Superior temporal gyrus (tissue), 1 donor: ENCODE results near the gene RAB3C.
"Not testable (repeated sequence)": the region's sequence is repeated elsewhere in the genome, so short reads cannot be mapped to it uniquely, and the experiment has no call there.

Experiments used
- DNase-seq: peaks from one replicate; pipeline ENCODE4 v3.0.0-alpha.2; 2016; ENCODE audit errors: extremely low spot score

The RAB3C gene

DNA sequence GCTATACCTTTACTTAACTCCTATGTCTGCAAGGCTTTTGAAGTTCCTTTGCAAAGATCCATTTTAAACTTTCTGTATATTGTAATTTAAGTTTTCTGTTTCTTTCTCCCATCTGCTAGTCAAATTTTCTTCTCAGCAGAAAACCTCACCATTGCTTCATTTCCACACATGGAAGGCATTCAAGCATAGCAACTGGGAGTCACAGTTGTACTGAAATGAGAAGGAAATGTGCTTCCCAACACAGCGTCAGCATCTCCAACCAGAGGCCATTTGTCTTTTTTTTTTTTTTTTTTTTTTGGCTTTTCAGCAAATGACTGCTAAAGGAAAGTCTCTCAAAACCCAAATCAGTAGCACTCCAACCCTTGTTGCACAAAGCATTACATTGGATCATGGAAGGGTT, 92.5 kb downstream of the RAB3C start:
- DNase-seq, result no peak

DNA sequence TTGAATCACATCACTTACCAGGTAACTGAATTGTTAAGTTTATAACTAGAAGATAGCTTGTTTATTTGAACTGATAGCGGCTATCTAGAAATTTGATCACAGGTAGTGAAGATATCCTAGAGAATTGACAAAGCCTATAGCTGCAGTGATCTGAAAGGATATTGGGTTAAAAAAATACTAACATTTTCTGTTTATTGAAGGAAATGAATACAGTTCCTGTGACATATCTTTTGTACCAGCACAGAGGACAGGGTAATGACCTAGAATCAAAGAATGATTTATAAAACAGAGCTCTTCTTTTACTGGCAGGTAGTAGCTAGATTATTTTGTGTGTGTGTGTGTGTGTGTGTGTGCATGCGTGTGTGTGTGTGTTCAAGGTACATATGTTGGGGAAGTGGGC, 94.8 kb downstream of the RAB3C start:
- DNase-seq, result no peak

DNA sequence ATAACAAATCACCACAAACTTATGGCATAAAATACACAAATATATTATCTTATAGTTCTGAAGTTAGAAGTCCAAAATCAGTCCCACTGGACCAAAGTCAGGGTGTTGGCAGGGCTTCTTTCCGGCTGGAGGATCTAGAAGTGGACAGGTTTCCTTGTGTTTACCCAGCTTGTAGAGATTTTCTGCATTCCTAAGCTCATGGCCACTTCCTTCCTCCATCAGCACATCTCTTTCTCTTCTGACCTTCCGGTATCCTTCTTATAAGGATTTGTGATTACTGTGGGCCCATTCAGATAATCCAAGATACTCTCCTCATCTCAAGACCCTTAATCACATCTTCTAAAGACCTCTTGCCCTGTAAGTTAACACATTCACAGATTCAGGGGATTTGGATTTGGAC, 97.6 kb downstream of the RAB3C start:
- DNase-seq, result no peak

DNA sequence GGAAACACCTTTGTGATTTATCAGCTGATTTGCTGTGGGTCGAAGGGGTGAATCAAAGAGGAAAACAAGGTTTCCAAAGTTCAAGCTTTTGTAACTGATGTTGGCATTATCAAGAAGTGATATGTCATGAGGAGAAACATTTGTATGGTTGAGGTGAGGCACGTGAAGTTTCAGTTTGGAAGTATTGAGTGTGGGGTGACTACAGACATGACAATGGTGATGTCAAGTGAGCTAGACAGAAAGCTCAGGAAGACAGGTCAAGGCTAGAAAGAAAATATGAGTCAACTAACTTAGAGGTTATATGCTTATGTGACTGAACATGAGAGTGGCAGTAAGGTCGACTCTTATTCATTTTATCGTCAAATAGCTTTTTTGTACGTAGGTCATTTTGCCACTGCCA, 99.1 kb downstream of the RAB3C start:
- DNase-seq, result no peak

DNA sequence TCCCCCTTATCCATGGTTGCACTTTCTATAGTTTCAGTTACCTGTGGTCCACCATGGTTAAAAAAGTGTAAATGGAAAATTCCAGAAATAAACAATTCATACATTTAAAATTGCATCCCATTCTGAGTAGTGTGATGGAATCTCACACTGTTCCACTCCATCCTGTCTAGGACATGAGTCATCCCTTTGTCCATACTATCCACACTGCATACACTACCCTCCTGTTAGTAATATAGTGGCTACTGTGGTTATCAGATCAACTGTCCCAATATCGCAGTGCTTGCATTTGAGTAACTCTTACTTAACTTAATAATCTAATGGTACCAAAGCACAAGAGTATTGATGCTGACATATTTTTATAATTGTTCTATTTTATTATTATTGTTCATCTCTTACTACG, 100.7 kb downstream of the RAB3C start:
- DNase-seq, result no peak

DNA sequence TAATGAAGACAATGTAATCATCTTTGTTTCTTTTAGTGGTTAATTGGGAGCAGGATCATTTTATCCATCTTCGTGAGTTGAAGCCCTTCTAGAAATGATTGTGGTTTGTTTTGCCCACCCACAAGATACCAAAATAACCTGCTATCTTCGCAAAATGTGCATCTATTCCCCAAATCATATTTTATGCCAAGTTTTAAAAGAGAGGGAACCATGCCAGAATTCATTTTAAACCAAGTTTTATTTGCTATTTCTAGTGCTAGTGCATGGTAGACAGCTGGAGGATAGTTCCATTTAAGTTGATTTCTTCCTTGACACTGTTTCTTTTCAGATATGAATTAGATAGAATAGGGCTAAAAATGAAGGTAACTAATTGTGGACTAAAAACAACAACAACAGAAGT, 104.2 kb downstream of the RAB3C start:
- DNase-seq, result no peak

DNA sequence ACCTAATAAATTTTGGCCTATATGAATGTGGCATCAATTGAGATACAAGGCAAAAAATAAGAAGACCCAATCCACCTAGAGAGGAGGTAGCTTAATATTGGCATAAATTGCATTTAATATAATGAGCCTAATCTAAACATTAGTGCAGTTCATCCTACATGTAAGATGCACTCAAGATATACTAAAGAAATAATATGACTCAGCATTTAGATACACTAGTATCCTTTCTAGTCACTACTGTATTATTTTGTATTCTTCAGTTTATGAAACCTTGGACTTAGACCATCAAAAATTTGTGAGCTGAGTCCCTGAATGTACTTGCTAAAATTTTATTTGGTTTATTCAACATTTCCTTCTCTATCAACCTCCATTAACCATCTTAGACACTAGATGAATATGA, 104.7 kb downstream of the RAB3C start:
- no peak for DNase-seq

DNA sequence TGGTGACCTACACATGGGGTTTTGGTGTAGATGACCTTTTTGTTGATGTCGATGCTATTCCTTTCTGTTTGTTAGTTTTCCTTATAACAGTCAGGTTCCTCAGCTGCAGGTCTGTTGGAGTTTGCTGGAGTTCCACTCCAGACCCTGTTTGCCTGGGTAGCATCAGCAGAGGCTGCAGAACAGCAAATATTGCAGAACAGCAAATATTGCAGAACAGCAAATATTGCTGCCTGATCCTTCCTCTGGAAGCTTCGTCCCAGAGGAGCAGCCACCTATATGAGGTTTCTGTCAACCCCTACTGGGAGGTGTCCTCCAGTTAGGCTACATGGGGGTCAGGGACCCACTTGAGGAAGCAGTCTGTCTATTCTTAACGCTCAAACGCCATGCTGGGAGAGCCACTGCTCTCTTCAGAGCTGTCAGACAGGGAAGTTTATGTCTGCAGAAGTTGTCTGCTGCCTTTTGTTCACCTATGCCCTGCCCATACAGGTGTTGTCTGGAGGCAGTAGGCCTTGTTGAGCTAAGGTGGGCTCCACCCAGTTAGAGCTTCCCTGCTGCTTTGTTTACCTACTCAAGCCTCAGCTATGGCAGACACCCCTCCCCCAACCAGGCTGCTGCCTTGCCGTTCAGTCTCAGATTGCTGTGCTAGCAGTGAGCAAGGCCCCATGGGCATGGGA, 116.3 kb downstream of the RAB3C start:
- DNase-seq, result not testable (repeated sequence)

DNA sequence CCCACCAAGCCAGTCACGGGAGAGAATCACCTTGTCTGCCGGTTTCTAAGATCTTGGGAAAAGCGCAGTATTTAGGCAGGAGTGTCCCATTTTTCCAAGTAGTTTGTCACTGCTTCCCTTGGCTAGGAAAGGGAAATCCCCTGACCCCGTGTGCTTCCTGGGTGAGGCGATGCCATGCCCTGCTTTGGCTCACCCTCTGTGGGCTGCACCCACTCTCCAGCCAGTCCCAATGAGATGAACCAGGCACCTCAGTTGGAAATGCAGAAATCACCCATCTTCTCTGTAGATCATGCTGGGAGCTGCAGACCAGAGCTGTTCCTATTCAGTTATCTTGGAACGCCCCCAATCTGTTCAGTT, 116.9 kb downstream of the RAB3C start:
- no peak for DNase-seq

DNA sequence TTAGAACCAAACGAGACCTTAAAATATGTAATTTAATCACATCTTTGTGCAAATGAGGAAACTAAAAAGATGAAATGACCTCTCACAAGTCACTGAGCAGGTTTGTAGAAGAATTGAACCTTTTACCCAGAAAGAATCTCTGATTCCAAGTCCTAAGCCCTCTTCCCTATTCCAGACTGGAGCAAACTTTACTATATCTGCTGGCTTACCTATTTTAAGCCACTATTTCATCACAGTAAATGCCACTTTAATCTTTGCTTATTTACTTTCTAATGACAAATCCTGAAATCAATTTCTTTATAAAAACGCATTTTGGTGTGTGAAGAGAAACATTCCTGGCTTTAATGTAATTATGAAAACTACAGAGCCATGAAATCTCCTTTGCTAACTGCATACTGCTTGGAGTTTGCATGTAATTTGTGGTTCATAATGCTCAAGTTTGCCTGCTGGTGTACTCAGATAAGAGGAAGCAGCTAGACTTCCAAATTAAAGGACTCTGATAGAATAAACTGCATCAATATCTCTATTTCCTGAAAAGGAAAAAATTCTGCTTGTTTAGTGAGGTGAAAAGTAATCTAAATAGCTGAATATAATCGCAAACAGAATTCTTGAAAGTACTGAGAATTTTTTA, 121.2 kb downstream of the RAB3C start:
- DNase-seq, result no peak

DNA sequence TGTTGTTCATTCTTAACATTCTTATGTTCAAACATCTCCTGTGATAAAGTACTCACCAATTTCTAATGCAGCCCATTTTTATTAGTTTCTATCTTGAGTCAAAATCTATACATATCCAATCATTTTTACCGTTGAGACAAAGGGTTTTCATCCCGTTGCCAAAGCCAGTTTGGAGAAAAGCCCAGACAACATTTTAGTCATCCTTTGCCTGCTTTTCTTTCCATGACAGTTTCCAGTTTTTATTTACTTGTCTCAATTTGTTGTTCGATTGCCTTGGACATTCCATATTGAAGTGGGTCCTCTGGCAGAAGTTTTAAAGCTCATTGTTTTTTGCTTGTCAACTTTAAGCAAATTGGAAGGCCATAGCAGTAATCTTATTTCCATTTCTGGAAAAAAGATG, 123.9 kb downstream of the RAB3C start:
- DNase-seq, result no peak

DNA sequence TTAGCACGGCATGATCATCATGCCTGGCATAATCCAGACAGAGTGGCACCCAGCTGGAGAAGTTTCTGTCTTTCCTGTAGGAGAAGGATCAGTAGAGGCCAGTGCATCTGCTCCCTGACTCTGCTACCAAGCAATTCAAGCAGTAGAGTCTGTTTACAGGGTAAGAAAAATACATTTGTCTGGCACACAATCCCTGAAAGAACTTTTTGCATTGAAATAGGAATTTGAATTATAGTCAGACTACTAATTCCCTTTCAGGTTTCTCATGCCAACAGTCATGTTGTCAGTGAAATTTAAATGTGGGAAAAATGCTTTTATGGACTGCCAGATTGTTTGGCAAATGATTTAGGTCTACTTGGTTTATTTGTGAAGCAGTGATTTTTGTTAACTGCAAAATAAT, 125.6 kb downstream of the RAB3C start:
- DNase-seq, result no peak

DNA sequence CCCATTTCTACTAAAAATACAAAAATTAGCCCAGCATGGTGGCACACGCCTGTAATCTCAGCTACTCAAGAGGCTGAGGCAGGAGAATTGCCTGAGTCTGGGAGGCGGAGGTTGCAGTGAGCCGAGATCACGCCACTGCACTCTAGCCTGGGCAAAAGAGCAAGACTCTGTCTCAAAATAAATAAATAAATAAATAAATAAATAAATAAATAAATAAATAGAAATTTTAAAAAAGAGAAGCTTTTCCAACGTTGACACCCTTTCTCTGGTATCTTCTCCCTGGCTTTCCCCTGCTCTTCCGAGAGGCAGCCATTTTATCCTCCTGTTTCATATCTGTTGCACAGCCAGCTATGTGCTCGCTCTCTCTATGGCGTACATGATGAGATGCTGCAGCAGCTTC, 127.5 kb downstream of the RAB3C start:
- not testable (repeated sequence) for DNase-seq

DNA sequence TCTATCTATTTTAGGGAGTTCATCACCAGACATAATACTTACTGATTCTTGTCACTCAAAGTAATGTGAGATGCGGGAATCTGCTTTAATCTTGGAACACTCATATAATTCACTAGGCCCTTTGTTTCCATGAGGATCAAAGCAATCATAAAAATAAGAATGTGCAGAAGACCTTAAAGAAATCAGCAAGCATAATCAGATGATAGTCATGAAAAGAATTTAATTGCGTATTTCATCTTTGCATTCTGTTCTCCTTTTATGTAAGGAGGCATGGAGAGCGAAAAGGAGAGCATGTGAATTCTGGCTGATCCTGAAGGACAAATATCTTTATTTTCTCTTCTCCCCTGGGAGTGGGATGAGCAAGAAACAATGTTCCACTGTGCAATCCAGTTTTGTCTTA, 128.0 kb downstream of the RAB3C start:
- DNase-seq, result no peak

DNA sequence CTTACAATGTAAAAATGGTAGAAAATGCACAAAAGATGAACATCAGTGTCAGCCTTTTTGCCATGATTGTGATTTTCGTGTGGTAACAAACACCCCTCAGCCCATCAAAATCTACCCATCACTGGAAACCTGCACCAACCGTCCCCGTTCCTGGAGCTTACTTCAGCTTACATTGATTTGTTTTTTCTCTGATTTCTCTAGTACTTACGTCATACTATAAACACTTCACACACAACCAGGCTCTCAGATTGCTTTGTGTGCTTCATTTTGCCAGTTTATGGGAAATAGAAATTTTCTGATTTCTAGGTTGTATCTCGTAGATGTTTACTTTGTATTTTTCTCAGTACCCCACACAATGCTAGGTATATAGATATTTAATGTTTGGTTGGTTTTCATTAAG, 129.1 kb downstream of the RAB3C start:
- no peak for DNase-seq

DNA sequence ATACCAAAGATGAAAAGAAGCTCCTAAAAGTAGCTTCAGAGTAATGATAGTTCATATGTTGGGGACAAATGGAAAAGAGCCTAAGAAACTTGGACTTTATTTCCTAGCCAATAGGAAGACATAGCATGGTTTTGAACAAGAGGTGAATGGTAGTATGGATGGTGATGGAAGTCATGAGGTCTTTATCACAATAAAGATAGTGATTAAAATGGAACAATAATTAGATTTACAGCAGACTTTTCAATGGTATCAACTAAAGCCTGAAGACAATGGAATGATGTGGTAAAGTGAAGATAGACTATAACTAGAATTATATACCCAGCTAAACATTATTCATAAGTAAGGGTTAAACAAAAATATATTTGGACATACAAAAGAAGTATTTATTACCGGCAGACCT, 131.2 kb downstream of the RAB3C start:
- no peak for DNase-seq

DNA sequence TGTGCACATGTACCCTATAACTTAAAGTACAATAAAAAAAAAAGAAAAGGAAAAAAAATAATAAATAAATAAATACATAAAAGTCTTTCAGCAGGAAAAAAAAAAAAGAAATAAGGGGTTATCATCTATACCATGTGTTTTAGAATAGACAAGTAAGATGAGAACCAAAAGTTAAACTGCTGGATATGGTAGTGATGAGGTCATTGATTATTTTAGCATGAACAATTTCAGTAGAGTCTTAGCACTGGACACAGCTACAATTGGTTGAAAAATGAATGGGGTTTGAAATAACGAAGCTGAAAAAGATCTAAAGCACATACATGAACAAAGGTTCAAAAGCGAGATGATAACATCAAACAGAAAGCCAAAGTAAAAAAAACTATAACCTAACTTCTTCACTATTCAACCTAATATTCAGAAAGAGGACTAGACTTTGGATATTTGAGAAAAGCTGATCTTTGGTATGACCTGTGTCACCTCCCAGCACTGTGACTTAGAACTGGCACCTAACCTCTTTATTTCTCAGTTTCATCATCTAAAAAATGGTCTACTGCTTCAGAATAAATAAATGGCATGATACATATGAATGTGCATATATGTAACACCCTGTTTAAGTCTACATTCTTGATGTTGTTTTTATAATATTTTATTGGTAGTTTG, 133.3 kb downstream of the RAB3C start:
- no peak for DNase-seq

DNA sequence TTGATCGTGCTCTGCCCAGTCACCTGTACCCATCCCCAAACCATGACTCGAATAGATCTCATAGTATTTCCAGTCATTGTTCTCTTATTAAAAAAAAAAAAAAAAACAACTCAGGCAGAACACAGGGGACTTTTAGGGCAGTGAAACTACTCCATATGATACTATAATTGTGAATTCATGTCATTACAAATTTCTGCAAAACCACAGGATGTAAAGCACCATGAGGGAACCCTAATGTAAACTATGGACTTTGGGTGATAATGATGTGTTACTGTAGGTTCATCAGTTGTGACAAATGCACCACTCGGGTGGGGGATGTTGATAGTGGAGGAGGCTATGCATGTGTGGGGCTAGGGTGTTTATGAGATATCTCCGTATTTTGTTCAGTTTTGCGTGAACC, 133.8 kb downstream of the RAB3C start:
- no peak for DNase-seq

DNA sequence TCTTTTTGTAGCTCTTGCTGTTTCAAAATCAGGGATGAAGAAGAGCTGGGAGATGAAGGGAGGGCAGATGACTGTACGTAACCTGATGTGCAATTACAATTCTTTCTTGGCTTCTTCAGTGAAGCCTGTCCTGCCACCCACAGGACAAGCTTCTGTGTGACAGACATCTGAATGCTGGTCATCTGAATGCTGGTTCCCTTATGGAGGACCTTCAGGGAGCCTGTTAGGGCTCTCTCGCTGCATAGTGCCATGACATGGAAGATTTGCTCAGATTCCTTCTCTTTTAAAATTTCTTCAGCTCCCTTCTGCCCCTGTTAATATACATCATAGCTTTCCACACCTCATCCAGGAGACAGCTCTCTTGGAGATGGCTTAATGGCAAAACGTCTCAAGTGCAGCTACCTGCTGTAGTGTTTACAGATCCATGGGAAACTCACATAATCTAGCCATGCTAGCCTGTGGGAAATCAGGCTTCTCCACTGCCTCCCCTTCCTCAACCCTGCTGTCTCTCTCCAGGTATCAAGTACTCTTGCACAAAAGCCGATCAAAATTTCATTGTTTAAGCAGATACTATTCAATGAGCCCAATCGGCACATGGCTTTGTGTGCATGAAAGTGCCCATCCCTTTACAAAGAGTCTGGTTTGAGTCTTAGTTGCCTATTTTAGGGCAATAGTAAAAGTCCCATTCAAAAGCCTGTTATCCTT, 134.6 kb downstream of the RAB3C start:
- DNase-seq, result no peak

DNA sequence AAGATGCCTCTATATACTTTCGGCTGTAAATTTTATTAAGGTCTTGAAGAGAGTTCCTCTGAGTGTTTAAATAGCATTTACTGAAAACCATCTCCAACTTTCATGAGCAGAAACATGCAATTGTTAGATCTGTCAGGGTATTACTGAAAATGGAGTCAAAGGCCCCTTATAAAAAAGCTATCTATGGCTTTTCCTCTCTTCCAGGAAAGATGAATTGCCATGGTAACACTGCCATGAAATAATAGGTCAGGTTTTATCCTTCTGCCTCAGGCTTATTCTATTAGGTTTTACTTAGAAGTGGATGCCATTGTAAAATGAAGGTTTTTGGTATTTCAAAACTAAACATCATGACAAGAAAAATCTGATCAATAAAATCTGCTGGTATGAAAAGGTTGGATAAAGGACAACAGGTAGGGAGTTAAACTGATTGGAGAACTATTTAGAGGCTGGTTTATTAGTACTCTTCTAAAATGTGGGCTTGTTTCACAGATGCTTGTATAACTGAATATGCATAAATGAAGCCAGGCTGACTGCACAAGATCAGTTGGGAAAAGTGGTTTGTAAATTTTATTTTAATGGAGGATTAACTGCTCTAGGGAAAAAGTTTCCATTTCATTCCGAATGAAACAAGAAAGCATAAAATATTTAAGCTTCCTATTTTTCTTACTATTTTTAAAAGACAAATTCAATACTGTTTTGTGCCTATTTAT, 135.5 kb downstream of the RAB3C start:
- no peak for DNase-seq

DNA sequence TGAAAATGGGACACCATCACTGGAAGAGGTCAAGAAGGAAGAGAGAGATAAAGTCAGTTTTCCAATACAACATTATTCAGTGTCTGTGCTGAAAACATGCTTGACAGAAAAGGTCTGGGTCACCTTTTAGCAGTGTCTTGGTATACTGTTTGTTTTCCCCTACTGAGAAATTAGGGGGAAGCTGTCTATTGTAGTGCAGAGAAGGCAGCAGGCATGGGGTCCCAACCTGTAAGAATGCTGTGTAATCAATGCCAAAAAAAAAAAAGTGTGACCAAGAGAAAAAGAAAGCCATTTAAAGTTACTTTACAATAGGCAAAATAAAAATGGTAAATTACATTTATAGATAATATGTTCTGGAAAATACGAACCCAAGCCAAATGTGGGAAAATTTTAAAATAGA, 139.3 kb downstream of the RAB3C start:
- no peak for DNase-seq

DNA sequence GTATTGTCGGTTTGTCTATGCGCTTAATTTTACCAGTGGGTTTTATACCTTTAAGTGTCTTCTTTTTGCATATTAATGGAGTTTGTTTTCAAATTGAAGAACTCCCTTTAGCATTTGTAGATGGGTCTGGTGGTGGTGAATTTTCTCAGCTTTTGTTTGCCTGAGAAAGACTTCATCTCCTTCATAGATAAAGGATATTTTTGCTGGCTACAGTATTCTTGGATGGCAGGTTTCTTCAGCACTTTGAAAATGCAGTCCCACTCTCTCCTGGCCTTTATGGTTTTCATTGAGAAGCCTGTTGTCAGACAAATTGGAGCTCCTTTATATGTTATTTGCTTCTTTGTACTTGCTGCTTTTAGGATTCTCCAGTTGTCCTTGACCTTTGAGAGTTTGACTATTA, 142.1 kb downstream of the RAB3C start:
- no peak for DNase-seq
